Activated CD4-positive, alpha-beta T cell treated with anti-CD3 and anti-CD28 coated beads for 4 hours (primary cell): Measurements from ENCODE around the gene TP53I13.

ENCODE experiments used
- DNase-seq, 2 donors: peaks; one replicate each; pipeline ENCODE4 v3.0.0-alpha.2; 2020

The TP53I13 gene

DNA sequence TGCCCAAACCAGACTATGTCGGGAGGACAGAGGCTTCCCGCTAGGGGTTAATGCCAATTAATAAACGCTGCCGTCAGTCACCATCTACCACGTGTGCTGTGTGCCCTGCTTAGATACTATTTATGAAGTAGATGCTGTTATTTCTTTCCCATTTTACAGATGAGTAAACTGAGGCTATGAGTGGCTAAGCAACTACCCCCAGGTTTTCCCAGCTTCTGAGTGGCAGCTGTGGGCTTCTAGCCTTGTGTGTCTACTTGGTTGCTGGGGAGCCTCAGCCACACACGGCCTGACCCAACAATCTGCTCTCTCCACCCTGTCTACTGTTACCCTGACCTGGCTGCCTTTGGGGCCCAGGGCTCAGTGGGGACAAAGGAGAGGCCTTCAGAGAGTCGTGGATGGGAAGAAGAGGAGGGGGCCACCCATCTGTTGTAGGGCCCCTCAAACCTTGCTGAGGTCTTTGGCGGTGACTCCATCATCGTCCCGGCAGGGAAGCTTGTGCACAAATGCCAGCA, 13.8 kb downstream of the TP53I13 start:
- no peak for DNase-seq

DNA sequence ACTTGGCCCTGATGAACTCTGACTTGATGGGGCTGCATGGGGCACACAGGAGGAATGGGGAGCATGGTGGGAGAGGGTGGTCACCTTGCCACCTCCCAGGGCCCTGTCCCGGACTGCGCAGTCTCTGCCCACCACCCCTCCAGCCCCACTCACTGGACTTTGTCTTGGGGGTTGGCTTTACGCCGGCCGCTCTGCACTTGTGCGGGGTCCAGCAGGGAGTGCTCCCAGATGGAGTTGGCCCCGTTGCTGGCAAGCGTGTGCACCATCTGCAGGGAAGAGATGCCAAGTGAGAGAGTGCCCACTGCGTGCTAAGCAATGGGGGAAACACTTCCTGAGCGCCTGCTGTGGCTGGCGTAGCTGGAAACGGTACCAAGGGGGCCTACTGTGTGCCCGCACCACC, 14.3 kb downstream of the TP53I13 start:
- DNase-seq: no peak

- DNase-seq: no peak
Measured at GRCh38 chr17:29583324-29584248, 15.1 kb downstream of the TP53I13 start.

DNA sequence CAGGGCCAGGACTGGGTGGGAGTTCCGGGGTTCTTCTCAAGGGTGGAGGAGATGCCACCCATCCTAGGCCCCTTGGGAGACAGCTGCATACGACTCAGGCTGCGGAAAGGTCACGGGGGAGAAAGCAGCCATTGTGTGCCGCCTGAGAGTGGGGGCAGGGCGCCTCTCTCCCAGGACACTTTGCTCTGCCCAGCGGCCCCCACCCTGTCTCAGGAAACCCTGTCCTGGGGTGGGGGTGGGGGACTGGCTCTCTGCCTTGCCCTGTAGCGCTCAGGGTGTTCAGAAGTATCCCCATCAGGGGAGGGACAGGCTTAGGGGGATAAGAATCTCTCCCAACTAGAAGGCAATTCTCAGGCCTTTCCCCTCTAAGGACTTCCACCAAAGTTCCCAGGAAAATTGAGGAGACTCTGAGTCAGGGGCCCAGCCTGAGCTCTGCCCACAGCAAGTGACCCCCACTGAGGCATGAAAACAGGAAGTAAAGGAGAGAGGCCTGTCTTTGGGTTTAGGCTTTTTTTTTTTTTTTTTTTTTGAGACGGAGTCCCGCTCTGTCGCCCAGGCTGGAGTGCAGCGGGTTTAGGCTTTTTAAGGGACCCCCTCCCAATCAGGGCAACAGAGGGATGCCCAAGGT, 16.1 kb downstream of the TP53I13 start:
- no peak for DNase-seq

GRCh38 chr17:29585080-29585751, 16.7 kb downstream of the TP53I13 start:
- DNase-seq: peak in 1 of 2 donors; percentile 40

GRCh38 chr17:29586676-29587469, 18.4 kb downstream of the TP53I13 start:
- DNase-seq: no peak

- DNase-seq: no peak
Measured at GRCh38 chr17:29587591-29587990, 19.1 kb downstream of the TP53I13 start.

DNA sequence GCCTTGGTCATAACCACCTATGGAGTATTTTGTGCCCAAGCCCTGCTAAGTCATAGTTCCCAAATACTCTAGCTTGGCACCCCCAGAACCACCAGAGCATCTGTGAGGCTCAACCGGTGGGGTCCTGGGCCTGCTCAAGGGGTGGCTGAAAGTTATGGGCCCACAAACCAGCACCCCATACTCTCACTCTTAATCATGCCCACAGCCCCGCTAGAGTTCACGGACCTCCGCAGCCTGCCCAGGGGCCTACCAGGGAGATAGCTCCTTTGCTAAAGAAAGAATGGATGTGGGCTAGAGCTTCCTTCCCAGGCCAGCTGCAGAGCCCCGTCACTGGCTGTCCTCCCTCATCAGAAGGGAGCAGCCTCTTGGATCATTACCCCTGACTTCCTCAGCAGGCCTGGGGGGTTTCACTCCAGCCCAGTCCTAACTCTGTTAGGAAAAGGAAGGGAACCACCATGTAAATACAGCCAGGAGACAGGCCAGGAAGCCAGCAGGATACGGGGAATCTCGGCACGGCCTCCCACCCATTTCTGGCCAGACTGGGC, 19.6 kb downstream of the TP53I13 start:
- no peak for DNase-seq

DNA sequence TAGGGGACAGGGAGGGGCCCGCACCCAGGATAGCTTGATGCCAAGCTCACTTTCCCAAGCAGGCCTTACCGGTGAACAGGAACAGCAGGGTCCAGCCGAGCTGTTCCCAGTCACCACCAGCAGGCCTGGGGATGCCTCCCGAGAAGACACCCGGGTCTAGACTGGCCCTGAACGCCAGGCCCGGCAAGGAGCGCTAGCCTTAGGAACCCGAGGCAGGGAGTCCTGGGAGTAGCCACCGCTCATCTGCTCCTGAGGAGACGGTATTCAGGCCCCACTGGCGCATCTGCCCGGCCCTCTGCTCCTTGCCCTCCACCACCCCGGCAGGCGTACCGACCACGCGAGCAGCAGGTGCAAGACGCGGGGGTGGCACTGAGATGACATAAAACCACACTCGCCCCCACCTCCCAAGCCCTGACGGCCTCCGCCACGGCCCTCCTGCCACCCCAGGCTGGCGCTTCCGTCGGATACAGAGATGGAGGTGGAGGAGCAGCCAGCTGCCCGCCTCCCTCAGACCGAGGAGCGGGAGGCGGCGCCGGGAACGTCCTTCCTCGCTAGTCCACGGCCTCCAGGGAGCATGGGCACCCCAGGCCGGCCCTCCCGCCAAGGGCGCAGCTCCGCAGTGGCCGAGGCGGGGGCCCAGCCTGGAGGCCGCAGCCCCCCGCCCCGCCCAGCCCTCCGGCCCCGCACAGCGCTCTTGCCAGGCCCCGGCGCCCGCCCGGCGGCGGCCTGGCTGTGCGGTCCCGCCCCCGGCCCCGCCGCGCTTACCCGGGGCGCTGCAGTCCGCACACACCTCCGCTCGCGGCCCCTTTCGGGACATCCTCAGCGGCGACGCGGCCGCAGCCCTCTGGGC, 20.3 kb downstream of the TP53I13 start:
- peak; percentile 71 to 83 for DNase-seq

GRCh38 chr17:29589524-29590410, 21.3 kb downstream of the TP53I13 start, which contains the start of gene GIT1:
GIT1 (minus strand) TSS chr17:29589648; CDS start chr17:29589378, 270 bp downstream.
- DNase-seq: peak; percentile 81 to 83

GRCh38 chr17:29590411-29591145, 22.1 kb downstream of the TP53I13 start:
- no peak for DNase-seq

DNA sequence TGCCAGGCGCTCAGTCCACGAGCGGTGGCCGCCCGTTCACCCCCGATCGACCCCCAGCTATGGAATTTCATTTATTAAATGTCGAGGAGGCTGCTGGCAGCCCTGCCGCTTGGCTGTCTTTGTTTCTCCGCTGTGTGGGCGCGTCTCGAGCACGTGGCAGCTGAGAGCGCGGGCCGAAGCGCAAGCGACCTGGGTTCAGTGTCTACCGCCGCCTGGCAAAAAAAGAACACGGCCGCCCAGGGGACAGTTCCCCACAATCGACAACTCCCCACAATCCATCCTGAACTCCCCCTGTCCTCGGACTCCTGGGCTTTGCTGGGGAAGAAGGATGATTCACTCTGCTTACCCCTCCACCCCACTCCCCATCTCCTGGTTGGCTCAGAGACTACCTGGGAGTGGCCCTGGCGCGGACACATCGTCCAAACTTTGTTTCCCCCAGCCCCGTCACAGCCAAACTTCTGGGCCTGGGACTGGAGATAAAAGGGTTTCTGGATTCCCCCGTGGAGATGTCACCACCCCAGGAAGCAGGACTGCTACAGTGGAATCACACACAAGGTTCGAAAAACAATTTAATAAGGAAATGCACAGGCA, 22.7 kb downstream of the TP53I13 start:
- peak; percentile 49 to 52 for DNase-seq

DNA sequence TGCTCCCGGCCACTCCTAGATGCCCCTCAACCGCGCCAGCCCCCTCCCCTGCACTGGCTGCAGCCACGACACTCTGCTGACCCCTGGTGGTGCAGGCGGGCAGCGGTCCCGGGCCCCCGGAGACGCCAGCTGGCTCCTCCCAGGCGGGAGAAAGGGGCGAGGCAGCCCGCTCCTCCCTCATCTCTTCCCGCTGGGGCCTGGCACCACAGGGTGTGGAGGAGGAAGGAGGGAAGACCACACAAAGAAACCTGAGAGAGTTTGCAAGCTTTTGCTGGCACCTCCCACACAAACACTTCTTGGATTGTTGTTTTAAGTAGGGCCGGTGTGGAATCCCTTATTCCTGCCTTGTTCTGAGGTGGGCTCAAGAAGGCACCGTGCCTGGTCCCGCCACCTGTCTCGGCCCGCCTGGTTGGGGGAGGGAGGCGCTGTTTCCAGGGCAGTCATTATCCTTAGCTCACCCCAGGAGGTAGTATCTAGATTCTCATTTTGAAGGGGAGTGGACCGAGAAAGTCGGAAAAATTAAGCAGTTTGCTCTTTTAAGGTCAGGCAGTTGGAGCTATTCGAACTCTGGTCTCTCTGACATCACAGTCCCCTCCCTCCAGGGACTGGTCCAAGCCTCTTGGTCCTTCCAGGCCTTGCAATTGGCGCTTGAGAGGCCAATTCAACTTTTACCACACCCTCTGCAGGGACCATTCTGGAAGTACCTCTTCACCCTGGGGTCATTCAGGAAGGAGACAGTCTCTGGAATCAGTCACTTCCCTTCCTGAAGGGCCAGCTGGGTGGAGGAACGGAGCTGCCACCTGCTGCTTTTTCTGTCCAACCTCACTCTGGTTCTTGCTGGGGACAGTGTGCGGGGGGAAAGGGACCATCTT, 23.5 kb downstream of the TP53I13 start:
- DNase-seq: peak; percentile 71 to 78

DNA sequence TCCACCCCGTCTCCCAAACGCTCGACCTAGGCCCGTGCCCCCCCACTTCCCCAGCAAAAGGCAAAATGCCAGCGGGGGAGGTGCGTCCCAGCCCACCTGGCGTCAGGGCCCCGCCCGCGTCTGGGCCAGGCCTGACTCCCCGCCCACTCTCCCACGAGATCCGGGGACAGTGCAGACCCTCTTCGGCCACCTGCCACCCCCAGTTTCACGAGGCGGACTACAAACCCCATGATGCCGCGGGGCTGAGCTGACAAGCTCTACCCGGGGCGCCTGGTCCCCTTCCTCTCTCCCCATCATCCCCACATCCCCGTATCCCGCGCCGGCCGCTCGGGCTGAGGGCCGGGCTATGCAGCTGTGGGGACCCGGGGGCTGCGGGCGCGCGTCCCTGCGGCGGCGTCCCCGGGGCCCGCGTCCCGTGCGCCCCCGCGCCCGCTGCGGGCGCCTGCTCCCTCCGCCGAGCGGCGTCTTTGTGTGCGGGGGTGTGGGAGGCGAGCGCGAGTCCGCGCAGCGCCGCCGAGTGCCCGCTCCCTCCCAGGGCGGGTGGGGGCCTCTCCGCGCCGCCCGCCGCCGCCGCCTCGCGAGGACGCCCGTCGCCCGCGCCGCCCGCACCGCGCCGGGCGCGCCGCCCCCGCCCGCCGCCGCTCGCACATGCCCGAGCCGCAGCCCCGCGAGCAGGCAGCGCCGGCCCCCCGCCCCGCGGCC, 24.5 kb downstream of the TP53I13 start, which contains the start of gene ANKRD13B:
ANKRD13B (plus strand) TSS at position 283 of the 702 bp plus-strand sequence. CDS start 490 bp downstream, outside the sequence.
- DNase-seq: peak in 1 of 2 donors; percentile 42

DNA sequence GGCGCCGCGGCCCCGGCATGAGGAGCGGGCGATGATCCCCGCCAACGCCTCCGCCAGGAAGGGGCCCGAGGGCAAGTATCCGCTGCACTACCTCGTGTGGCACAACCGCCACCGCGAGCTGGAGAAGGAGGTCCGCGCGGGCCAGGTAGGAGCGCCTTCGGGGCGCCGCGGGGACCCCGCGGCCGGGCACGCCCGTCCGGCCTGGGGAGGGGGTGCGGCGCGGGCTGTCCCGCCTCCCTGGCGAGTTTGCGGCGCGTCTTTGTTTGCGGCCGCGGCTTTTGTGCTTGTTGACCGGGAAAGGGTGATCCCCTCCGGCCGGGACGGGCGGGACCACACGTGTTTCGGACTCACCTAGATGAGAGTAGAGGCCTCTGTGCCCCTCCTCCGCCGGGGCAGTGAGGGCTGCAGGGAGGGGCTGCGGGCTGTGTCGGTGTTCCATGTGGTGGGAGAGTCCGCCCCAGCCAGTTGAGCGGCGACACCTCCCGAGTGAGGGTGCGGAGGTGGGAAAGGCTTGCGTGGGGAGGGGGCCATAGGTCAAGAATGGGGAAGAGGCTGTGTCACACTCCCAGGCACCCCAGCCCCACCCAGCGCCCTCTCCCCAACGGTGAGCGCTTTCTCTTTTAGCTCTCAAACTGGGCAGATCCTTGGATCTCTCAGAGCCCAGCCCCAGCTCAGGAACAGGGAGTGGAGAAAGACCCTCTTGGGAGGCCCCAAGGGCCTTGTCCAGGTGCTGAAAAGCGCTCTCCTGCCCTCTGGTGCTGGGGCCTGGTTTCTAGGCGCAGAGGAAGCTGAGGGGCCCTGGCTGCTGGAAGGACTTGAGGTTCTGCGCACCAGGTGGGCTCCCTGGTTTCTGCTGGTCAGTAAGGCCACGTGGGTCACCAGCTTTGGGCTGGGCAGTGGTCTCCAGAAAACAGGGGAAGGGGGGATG, 25.4 kb downstream of the TP53I13 start:
- DNase-seq: no peak
